Activated CD4-positive, alpha-beta T cell treated with anti-CD3 and anti-CD28 coated beads, Interleukin-2, amount 50 U/mL, for 48 hours (primary cell): ENCODE results near the gene MYH15.
"Not testable (repeated sequence)": the region's sequence is repeated elsewhere in the genome, so short reads cannot be mapped to it uniquely, and the experiment has no call there.

ENCODE experiments used
- DNase-seq, 2 experiments: peaks; one replicate each; pipeline ENCODE4 v3.0.0-alpha.2; 2020

Gene MYH15

GRCh38 chr3:108383306-108383705, 127.1 kb downstream of the MYH15 start:
- no peak for DNase-seq

GRCh38 chr3:108381529-108382140, 128.8 kb downstream of the MYH15 start:
- no peak for DNase-seq

DNA sequence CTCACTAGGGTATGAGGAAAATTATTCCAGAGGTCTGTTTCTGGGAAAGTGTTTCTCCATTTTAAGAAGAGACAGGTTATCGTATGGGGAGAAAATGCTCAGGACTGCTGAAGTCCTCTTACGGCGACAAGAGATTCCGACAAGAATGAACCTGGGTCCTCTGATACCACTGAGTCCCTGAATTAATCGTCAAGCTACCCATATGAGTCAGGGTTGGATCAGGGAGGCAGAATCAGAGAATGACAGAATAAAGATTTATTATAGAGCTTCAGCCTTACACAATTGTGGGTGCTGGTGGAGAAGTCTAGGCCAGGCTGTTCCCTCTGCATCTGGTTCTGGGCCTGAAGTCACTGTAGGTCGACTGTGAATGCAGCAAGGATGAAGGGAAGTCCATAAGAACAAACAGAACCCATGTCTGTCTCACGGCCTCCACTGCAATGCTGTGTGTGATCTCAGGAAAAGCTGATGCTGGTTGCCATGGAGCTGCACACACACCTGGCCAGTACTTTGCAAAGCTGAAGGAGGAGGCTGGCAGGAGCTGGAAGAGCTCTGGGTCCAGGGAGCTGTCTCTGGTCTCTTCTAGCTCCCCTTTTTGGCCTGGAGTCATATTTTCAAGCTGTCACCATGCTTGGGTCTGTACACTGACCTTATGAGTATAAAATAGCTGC, 130.1 kb downstream of the MYH15 start:
- DNase-seq, result no peak

DNA sequence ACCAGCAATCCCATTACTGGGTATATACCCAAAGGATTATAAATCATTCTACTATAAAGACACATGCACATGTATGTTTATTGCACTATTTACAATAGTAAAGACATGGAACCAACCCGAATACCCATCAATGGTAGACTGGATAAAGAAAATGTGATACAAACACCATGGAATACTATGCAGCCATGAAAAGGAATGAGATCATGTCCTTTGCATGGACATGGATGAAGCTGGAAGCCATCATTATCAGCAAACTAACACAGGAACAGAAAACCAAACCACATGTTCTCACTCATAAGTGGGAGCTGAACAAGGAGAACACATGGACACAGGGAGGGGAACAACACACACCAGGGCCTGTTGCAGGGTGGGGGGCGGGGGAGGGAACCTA, 131.4 kb downstream of the MYH15 start:
- DNase-seq, result not testable (repeated sequence)

- DNase-seq, result no peak
Observed at GRCh38 chr3:108378153-108378951, 132.0 kb downstream of the MYH15 start.

- no peak for DNase-seq
Observed at GRCh38 chr3:108377384-108377783, 133.0 kb downstream of the MYH15 start.

- no peak for DNase-seq
Observed at GRCh38 chr3:108376026-108376425, 134.4 kb downstream of the MYH15 start.

- no peak for DNase-seq
Observed at GRCh38 chr3:108359011-108359410, 151.4 kb downstream of the MYH15 start.

DNA sequence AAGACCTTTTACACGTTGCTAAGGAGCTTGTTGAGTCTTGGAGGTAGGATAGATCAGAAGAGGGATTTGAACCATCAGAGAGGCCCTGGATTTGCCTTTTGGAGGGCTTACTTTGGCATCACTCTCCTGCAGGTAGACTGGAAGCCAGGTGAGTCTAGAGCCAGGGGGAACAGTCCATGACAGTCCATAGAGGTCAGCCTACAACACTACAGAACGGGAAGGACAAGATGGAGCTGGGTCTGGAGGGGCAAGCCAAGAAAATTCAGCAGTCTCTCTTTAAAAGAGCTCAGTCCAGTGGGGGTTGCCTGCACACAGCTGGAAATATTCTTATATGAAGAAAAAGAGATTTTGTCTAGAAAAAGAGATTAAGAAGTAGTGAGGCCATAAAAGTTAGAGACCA, 153.4 kb downstream of the MYH15 start:
- no peak for DNase-seq

DNA sequence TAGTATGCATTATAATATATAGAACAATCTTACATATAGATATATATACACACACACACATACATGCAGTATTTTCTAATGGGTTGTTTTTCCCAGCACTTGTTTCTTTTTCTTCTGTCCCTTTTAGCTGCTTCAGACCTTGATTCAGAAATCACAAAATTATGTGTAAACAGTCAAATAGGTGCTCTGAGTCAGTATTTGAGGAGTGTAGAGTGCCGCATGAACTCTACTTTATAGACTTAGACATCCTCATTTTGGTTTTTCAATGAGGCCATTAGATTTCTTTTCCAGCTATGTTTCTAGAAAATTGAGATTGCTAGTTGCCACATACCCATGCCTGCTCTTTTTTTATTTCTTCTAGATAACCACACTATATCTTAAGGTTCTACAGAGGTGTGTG, 155.8 kb downstream of the MYH15 start:
- no peak for DNase-seq

GRCh38 chr3:108352176-108352575, 158.2 kb downstream of the MYH15 start:
- DNase-seq, result no peak

DNA sequence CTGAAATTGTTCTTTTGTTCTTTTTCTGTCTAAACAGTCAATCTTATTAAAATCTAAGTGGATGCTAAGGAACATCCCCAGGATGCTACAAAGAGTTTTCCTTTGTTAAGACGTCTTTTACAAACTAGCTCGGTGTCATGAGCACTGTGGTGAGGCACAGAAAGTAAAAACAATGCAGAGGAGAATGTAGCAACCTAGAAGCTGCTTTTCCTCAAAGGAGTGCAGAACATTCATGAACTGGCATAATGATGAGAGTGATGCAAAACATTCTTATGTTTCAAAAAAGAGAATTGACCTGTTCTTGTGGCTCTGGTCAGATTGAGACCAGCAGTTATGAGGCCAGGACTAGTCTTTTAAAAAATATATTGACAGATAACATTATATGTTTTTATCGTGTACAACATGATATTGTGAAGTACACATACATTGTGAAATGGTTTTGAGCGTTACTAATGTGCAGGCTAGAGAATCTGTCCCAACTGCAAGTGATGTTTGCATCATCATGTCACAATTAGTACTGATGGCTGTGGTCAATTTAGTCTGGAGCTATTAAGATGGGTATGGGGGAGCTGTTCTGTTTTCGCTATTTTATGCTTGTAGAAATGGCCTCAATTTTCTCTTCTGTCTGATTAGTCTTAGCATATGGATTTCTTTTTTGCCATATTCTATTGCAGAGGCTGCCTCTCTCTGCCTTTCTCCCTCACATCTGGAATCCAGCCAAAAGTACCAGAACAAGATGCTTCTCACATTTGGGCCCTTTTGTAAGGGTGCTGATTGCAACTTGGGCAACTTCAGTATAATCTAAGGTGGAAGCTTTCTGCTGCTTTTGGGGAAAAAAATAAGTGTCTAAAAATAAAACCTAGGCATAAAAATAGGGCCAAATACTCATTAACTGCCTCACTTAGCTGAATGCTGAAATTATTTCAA, 163.8 kb downstream of the MYH15 start:
- DNase-seq, result no peak

GRCh38 chr3:108345492-108346205, 164.7 kb downstream of the MYH15 start:
- DNase-seq, result no peak

GRCh38 chr3:108343491-108343890, 166.9 kb downstream of the MYH15 start:
- no peak for DNase-seq

- DNase-seq, result no peak
Observed at GRCh38 chr3:108342837-108343486, 167.4 kb downstream of the MYH15 start.

DNA sequence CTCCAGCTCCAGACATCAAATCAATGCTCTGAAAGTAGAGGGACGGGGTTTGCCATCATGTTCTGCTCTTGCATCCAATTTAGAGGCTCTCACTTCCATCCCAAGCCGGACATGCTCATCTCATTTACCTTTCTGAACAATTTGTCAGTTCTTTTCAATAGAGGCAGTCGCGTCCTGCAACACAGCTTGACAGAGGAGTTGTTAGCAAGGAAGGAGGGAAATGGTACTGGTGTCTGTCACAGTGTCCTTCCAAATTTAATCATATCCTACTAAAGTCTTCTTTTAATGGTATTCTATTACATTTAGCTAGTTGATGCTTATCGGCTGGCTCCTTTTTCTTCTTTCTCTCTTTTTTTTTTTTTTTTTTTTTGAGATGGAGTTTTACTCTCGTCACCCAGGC, 168.5 kb downstream of the MYH15 start:
- no peak for DNase-seq

DNA sequence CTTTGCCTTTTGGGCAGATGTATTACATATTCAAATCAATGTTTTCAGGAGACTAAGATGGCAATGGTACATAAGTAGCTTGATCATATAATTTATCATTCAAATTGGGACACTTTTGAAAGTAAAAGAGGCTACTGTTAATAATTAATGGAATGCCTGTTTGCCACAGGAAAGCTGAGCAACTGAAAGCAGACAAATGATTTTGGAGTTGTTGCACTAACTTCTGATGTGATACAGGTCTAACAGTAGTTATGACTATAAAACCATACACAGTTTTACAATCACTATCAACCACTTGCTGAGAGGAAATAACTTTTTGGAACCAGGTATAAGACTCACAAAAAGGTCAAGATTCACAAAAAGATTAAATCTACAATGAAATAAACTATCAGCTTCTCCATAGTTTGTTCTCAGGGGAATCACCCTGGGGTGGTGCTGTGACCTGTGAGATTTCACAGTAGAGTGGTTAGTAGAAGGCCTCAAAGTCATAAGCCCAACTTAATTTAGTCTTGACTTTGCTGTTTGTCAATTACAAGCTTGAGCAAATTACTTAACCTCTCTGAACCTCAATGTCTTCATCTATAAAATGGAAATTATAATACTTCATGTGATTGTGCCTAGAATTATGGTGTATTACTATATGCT, 171.4 kb downstream of the MYH15 start:
- no peak for DNase-seq

DNA sequence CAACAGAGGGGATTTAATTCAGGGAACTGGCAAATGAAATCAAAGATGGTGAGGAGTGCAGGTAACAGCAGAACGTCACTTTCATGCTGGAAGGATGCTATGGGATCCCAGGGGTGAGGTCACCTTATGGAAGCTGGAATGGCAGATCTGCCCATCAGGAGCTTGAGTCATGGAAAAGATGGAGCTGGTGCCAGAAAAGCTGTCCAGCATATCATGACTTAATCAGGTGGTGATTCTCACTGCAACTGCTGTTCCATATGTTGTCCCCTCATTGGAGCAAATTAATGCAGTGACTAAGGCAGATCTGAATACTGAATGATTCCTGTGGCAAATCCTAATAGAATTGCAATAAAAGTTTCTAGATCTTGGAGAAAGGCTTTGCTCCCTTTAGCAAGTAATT, 175.7 kb downstream of the MYH15 start:
- DNase-seq, result no peak

- no peak for DNase-seq
Observed at GRCh38 chr3:108333961-108334360, 176.4 kb downstream of the MYH15 start.

GRCh38 chr3:108331792-108332191, 178.6 kb downstream of the MYH15 start:
- no peak for DNase-seq
